Activated CD8-positive, alpha-beta memory T cell treated with anti-CD3 and anti-CD28 coated beads for 48 hours (primary cell): ENCODE results near the gene MEP1B.
"Not testable (repeated sequence)": the region's sequence is repeated elsewhere in the genome, so short reads cannot be mapped to it uniquely, and the experiment has no call there.

Experiments
- DNase-seq, 3 experiments: peaks; one replicate each; pipeline ENCODE4 v3.0.0-alpha.2; 2020; ENCODE audit warnings: low read depth in 2 of 3, low spot score in 2 of 3

Gene MEP1B

DNA sequence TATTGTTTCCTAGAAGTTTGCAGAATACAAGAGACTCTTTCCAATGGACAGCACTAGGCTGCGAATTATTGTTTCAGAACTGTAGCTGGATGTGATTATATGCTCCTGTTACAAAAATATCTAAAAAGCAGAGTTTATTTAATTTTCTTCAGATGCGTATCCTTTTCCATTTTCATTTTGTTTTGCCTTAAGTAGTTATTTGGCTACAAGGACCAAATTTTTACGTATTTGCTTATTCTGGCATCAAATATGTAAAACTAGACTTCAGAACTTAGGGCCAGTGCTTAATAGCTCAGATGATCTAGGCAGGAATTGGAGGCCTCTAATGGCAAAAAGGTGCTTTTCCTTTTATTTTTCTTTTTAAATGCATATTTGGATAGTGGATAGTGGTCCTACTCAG lies 18.7 kb downstream of the MEP1B start:
- DNase-seq = no peak

DNA sequence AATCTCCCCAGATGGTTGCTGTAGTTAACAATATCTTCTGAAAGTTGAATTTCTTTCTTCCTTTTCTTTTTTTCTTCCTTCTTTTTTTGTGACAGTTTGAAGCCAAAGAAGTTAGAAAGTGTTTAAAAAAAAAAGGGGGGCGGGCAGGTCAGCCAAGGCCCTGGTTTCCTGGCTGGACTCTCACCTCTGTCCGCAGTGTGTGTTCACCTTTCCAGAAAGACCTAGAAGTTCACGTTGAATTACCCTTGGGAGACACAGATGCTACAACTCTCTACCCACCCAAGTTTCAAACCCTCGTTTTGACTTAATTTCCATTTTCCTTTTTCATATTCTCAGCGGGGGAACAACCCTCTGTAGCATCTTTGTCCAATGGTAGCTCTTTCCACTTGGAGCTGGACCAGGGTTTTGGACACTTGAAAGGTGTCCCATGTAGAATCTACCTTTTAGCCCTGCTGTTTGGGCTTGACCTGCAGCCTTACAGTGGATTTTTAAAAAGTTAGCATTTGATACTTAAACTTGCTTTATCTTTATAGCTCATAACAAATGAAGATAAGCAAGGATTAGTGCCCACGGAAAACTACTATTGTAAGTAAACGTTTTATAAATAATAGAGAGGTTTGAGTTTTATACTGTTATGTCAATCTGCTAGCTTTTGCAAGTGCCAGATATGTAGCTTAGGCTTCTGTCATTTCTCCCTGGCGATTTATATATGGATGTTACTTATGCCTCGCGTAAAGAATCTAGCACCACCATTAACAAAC lies 20.0 kb downstream of the MEP1B start:
- no peak for DNase-seq

DNA sequence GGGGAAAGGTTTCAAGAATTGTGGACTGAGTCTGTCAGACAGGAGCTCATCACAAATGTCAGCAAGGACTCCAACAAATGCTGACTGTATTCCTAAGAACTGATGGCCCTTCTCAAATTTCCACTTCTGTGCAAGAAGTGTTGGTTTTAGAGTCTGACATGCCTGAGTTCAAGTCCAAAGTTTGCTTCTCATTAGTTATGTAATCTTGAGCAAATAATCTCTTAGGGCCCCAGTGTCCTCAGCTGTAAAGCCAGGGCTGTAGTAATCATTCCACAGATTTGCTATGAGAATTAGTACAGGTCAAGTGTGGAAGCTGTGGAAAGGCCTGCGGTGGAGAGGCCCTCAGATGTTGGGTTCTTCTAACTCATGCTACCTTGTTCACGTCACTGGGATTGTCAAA lies 23.9 kb downstream of the MEP1B start:
- DNase-seq = no peak

DNA sequence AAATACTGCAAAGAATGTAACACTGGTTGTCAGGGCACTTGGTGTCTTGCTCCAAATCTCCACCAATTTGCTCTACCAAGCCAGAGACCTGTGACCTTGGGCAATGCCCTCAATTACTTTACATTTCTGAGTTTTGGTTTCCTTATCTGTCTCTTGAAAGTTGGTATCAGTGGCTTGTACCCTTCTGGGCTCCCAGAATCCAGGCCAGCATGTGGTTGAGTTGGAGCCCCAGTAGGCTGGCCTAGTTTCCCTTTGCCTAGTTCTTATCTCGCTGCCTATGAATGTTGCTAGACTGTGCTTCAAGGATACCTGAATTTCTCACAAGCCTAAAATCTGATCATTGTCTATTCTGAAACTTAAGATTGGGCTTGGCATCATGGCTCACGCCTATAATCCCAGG lies 26.6 kb downstream of the MEP1B start:
- no peak for DNase-seq

DNA sequence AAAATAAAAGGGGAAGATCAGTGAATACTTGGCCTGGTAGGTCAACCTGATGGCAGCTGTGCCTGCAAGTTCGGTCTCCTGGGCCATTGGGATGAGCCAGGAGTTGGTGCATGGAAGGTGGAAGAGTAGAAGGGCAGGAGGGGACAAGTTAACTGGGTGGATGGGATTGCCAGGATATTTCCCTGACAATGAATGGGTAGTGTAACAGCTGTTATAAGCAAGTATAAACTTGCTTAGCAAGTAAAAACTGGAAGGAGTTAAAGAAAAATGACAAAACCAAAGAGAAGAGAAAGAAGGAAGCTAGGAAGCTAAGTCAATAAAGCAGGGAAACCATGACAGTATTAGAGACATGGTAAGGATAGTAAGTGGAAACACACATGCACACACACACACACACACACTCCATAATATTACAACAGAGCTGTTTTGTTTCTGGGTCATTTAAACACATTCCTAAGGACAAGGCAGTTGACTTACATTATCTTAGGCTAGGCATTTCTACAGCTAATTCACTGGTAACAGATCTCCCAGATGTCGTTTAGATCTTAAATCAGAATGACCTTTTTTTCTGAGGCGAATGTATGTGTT lies 29.7 kb downstream of the MEP1B start:
- no peak for DNase-seq

DNA sequence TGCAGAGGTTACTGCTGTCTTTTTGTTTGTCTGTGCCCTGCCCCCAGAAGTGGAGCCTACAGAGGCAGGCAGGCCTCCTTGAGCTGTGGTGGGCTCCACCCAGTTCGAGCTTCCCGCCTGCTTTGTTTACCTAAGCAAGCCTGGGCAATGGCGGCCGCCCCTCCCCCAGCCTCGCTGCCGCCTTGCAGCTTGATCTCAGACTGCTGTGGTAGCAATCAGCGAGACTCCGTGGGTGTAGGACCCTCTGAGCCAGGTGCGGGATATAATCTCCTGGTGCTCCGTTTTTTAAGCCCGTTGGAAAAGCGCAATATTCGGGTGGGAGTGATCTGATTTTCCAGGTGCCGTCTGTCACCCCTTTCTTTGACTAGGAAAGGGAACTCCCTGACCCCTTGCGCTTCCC lies 43.5 kb downstream of the MEP1B start:
- DNase-seq = not testable (repeated sequence)

DNA sequence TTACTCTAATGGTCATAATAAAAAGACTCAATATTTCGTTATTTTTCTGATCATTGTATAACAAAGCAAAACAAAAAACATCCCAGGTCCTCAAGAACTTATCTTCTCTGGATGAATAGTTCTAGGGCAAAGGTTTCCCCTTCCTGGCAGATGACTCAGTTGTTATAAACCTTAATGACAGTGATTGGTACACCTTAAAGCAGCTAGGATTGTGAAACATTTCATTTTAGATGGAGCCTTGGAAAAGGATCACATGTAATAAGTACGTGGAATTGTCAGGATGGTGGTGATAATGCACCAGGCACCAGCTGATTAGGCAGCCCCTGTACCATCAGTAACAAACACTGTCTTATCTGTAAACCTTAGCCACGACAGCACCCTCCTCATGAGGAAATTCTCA lies 47.2 kb downstream of the MEP1B start:
- DNase-seq = no peak

DNA sequence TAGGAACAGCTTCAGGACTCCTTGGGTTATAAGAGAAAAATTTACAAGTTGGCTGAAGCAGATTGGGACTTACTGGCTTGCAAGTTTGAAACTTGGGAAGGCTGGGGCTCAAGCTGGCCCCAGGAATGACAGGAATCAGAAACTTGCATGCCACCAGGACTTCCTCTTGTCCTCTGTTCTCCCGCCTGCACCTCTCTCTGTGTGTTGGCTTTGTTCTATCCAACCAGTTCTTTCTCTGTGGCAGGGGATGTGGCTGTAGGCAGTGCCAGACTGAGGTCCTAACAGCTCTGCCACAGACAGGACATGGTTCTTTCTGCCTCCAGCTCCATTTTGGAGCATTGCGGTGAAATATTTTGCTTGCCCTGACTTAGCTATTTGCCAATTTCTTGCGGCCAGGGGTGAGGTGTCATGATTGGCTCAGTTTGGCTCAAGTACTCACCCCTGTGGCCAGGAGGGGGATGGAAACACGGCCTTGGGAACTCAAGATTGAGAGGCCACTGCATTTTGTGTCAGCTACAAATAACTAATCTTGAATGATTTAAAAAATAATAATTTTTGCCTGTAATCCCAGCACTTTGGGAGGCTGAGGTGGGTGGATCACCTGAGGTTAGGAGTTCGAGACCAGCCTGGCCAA lies 48.9 kb downstream of the MEP1B start:
- no peak for DNase-seq

DNA sequence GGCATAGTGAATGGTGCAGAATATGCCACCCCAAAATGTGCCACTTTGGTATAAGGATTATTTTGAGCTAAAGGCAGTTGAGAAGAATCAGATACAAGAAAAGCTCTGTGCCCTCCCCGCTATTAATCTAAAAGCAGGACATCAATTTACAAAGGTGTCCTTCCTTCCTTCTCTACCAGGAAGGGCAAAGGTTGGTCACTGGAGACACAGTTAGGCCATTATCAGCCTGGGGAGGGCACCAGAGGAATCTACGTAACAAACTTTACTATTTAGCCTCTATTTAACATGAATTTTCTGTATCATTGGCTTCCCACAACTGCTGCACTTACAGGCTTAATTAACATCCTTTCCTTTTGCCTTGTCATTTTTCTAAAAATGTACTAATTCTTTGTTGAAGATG lies 52.6 kb downstream of the MEP1B start:
- DNase-seq = no peak

DNA sequence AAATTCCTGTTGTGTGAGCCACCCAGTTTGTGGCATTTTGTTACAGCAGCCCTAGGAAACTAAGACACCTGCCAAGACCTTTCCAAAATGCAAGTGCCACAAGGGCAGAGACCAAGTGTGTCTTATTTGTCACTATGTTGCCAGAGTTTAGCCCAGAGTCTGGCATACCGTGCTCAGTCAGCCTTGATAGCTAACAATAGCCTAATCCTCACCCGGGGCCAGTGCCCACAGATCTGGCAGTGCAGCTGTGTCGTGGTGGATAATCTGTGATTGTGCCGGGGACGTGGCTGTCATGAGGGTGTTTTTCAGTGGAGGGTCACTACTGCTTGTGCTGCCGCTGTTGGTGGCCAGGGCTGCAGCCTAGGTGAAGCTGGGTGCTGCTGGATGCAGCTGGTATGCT lies 53.5 kb downstream of the MEP1B start:
- no peak for DNase-seq

DNA sequence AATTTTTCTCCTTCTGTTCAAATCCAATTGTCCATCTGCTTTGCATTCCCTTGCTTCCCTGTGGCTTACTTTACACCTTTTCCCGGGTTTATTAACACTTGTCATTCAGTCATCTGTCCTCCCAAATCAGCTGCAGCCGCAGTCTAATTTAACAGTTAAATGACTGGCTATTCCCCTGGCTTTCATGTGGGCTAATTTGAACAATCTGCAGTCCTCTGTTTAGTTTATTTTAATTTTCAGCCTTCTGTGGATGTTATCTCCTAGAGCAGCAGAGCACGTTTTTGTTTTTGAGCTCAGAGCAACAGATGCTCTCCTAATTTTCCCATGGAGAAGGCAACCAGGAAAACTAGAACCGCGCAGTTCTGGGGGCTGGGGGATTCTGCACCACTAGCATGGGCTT lies 55.0 kb downstream of the MEP1B start:
- DNase-seq = no peak

DNA sequence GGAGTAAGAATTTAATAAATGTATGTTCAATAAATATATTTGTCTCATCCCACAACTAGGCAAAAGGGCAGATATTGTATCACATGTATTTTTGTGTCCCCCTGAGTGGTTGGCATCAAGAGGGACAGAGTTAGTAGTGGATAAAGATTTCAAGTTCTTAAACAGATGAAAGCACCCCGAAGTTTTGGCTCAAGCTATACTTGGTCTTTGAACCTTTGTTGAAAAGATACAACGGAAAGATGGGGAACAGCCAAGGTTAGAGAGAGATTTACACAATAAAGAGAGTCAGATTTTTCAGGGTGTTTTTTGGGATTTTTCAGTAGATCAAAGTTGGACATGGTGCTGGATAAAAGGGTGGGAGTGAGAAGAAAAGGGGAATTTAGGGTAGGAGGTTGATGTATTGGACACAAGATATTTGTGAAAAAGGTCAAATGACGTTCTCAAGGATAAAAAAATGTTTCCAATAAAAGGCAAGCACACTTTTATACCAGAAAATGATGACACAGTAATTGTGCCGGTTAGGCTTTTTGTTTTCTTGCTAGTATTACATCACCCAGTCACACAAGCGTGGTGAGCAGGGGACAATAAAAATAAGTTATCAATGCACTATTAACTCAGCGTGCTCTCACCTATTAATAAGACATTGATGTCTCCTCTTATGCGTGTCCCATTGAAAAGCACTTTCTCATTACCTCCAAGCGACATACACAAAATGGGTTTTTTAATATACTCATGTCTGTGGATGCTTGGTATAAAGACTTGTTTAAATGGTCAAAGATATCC lies 59.5 kb downstream of the MEP1B start:
- DNase-seq = no peak

DNA sequence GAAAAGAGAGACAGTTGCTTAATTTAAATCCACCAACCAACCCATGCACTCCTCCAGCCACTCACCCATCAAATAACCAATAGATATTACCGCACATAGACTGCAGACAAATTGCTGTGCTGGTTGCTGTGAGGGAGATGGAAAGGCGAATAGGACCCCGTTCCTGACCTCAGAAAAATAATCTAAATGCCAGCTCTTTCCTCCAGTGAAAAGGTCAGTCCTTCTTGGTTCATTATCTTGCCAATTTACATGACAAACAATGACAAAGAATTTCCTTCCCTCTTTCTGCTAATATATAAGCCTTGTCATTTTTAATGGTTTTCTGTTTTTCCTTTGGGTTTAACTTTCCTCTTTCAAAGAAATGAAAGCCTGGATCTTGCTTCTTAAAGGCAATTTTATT lies 61.6 kb downstream of the MEP1B start:
- no peak for DNase-seq

DNA sequence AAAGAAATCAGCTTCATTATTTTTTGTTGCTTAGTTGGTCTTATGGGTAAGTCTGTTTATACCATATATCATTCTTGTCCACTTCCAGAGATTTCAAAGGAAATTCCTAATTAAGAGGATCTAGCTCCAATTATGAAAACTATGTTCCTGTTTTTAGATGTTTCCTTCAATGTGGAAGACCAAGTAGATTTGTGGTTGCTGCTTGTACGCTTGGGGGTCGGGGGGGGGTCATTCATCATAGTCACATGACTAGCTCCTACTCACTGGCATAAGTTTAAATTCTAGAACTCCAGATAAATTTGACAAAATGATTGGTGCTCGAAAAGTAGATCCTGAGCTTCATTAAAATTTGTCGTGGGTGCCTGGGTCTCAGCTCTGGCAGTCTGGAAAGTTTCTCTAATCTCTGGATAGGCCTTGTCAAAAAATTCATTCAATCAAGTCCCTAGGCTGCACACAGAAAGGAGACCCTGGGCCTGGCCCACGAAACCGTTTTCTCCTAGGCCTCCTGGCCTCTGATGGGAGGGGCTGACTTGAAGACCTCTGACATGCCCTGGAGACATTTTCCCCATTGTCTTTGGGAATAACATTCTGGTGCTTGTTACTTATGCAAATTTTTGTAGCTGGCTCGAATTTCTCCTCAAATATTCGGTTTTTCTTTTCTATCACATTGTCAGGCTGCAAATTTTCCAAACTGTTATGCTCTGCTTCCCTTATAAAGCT lies 62.5 kb downstream of the MEP1B start:
- no peak for DNase-seq

DNA sequence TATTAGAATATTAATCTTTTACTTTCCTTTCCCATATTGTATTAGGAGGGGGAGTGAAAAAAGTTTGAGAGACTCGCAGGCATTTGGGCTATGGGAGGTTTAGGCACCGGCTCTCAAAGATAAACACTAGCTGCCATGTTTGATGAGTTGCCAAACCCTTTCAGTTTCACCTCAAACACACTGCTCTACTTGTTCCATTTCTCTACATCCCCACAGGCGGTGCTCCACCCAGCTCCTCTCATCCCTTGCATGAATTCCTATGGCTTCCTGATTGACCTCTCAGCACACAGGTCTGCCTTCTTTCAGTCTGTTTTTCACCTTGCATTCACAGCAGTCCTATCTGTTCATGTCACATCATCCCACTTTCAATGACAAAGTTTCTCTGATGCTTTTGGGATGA lies 65.7 kb downstream of the MEP1B start:
- DNase-seq = no peak

DNA sequence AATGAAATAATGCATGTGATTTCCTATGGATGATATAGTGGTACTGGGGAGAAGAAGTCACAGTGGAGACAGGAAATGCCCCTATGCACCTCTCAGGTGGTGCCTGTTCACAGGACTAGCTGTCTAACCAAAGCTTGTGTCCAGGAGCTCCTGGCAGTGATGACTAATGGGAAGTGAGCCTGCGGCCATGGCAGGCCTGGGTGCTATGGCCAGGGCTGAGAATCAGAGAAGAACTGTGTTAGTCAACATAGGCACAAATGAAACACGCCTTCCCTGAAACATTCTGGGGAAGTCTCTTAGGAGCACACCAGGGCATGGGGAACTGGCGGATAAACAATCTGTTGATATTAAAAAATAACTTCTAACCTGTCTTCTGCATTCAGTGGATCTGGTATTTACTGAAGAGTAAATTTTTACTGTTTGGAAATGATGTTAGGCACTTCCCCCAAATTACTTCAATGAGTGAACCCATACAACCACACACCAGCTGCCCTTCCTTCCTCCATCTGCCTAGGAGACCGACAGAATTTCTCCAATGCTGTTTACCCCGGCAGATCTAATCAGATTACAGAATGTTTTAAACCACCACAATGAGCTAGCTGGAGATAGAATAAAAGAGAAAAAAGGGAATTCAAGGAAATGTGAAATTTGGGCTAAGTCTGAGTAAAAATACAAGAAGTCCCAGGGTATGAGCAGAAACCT lies 67.4 kb downstream of the MEP1B start:
- no peak for DNase-seq

DNA sequence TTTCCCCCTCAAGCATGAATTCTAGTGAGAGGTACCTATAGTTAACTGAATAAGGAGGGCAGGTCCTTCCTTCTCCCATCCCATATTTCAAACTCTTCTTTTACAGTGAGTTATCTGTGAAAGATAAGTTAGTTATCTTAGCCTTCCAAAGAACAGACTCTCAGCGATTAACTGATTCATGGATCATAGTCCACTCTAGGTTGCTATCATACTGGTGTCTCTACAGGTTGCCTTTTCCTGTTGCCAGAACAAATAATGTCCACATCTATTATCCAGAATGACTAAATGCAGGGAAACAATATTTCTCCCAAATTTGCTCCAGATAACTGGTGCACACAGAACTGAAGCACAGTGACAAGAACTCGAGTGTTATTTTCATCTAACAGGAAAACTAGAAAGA lies 68.3 kb downstream of the MEP1B start:
- DNase-seq = no peak

DNA sequence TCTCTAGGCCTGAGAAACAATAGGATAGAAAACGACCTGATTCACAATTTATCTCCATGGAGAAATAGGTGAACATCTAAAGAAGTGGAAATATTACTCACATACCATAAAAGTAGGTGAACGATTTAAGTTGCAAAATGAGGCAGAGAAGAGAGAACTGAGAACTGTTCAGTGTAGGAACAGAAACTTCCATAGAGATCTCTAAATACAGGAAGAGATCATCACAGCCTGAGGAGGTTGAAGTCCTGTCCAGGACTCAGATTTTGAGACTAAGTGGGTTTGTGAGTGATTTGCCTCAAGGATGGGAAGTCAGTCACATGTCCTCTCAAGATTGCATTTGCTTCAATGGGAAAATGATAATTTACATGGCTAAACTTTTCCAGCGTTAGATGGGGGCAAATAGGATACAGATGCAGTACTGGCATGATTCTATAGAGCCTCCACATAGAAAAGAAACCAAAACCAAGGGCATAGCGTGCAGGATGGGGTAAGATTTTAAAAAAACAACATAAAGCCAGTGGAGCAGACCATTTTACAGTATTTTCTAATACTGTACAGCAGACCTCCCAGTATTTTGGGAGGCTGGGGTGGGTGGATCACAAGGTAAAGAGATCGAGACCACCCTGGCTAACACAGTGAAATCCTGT lies 68.8 kb downstream of the MEP1B start:
- DNase-seq = no peak

DNA sequence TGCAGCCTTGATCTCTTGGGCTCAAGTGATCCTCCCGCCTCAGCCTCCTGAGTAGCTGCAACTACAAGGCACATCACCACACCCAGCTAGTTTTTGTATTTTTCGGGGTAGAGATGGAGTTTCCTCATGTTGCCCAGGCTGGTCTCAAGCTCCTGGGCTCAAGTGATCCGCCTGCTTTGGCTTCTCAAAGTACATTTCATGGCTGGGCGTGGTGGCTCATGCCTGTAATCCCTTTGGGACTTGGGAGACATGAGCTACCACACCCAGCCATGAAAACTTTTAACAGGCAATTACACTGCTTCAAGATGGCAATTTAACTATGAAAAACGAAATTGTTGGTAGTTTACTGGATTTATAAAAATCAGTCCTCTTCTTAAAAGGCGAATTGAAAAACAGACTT lies 69.7 kb downstream of the MEP1B start:
- no peak for DNase-seq

DNA sequence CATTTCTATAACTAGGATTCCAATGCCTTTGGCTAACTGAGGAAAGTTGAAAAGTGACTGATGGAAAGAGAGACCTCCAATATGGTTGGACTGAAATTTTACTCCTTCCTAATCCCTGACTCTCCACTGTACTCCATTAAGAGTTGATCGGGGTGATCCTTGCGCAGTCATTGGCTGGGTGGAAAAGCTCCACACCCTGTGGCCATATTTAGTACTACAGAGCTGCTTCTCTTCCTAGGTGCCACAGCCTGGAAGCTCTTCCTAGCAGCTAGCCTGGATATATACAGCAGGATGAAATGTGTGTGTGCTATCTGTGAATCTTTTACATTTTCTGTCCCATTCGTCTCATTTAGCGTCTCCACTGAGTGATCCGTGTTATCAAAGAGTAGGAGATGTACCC lies 71.2 kb downstream of the MEP1B start:
- DNase-seq = no peak
